ENCODE data around the gene SPTAN1. TPM values are rescaled to one million over a fixed set of nuclear protein-coding genes. Genes with fewer than 3 reads are reported as not detected.
A peak's percentile ranks its signal among the peaks of the same experiment; 100 is the strongest.

The SPTAN1 gene
- total RNA-seq, 1 donor from 2014 or later, result 286 TPM

DNA sequence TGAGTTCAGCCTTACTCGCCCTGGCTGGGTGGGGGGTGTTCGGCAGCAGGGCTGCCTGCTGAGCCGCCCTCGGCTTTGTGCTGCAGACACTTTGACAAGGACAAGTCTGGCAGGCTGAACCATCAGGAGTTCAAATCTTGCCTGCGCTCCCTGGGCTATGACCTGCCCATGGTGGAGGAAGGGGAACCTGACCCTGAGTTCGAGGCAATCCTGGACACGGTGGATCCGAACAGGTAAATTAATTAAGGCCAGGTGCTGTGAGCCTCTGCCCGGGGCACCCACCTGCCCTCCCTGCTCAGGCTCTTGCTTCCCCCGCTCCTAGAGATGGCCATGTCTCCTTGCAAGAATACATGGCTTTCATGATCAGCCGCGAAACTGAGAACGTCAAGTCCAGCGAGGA lies 80.1 kb downstream of the SPTAN1 start:
- Mint-ChIP-seq H3K9me3 (no peaks in the 10 kb centered on the region), H3K27ac (no peak overlapping the region), H3K4me3 (ENCODE audit: low read depth) (no peak overlapping the region), H3K36me3 (ENCODE audit: low read depth) (peaks cover 42% of the 10 kb centered on the region), H3K27me3 (ENCODE audit: low read depth) (no peaks in the 10 kb centered on the region), H3K4me1 (ENCODE audit: low read depth) (no peaks in the 10 kb centered on the region)
- DNase-seq (ENCODE audit: low spot score), result no peak
- intact Hi-C loops (cut with micrococcal nuclease), result no loop called here

DNA sequence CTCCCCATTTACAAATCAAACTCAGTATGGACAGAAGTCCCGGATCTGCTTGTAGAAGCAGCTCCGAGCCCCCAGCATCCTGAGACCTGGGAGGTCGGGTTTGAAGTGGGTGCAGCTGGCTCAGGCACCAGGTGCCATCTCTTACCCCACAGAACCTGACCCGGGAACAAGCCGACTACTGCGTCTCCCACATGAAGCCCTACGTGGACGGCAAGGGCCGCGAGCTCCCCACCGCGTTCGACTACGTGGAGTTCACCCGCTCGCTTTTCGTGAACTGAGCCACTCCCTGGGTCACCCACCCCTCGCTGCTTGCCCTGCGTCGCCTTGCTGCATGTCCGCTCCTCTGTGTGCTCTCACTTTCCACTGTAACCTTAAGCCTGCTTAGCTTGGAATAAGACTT lies 80.7 kb downstream of the SPTAN1 start:
- Mint-ChIP-seq H3K4me3 (ENCODE audit: low read depth) (no peak overlapping the region), H3K9me3 (no peaks in the 10 kb centered on the region), H3K27ac (no peak overlapping the region), H3K4me1 (ENCODE audit: low read depth) (no peaks in the 10 kb centered on the region), H3K36me3 (ENCODE audit: low read depth) (peaks cover 37% of the 10 kb centered on the region), H3K27me3 (ENCODE audit: low read depth) (no peaks in the 10 kb centered on the region)
- intact Hi-C loops (cut with micrococcal nuclease), result no loop called here
- DNase-seq (ENCODE audit: low spot score), result no peak

DNA sequence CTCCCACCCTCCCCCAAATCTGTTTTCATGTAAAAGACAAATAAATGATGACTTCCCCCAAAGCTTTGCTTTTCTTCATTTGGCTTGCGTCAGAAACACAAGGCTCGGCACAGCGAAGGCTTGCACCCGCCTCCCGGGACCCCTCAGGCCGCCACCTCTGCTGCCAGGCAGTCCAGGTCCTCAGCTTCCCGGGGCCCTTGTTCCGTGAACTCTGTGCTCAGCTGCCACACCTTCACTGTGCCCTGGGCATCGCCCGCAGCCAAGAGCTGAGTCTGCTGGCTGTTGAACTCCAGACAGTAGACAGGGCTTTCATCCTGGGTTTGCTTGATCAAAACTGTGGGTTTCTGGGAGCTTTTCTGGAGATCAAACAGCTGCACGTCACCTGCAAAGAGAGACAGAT lies 81.2 kb downstream of the SPTAN1 start:
- no peak for DNase-seq (ENCODE audit: low spot score)
- intact Hi-C loops (cut with micrococcal nuclease), result no loop called here
- Mint-ChIP-seq H3K9me3 (no peaks in the 10 kb centered on the region), H3K4me1 (ENCODE audit: low read depth) (no peaks in the 10 kb centered on the region), H3K36me3 (ENCODE audit: low read depth) (peaks cover 38% of the 10 kb centered on the region), H3K27ac (no peak overlapping the region), H3K4me3 (ENCODE audit: low read depth) (no peak overlapping the region), H3K27me3 (ENCODE audit: low read depth) (no peaks in the 10 kb centered on the region)

DNA sequence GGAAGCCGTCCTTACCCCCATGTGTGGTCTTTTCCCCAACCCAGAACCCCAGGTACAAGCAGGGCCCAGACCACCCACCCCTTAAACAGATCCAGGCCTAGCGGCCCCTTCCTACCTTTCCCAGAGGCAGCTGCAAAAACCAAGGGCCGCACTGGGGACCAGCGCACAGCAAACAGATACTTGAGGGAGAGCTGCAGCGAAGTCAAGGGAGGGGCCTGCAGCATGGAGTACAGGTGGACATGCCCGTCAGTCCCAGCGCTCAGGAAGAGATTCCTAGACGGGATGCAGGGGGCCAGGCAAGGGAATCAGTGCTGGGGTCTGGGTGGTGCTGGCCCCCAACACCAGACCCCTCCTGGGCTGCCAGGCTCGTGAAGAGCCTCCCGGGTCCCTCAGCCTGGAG lies 81.7 kb downstream of the SPTAN1 start:
- no peaks in the 10 kb centered on the region for H3K27me3 Mint-ChIP-seq (ENCODE audit: low read depth)

DNA sequence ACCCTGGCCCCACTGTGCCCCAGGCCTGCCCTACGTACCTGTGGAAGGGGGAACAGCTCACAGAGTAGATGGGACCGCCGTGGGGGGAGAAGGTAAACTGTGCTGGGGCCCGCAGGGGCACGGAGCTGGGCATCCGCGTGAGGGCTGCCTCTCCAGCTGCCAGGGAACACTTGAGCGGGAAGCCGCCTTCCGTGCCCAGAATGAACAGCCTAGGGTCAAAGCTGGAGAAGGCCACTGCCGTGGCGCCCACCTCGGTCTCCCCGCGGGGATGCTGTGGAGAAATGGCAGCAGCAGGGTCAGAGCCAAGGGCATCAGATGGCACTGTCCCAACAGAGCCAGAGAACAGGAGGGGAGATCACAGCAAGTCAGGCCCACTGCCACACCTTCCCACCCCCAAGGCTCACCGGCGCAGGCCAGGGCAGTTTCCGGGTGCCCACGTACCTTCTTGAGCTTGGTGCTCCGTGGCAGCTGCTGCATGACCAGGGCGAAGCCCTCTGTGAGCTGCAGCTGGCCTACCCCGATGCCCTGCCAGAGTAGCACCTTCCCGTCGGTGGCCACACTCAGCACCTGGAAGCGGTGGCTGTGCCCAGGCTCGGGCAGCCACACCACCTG lies 82.4 kb downstream of the SPTAN1 start:
- H3K27ac Mint-ChIP-seq, result no peak overlapping the region
- no peaks in the 10 kb centered on the region for H3K27me3 Mint-ChIP-seq (ENCODE audit: low read depth)
- H3K4me1 Mint-ChIP-seq (ENCODE audit: low read depth), result no peaks in the 10 kb centered on the region
- DNase-seq (ENCODE audit: low spot score), result no peak
- H3K36me3 Mint-ChIP-seq (ENCODE audit: low read depth), result peaks cover 32% of the 10 kb centered on the region
- no peaks in the 10 kb centered on the region for H3K9me3 Mint-ChIP-seq
- intact Hi-C loops (cut with micrococcal nuclease), result no loop called here
- no peak overlapping the region for H3K4me3 Mint-ChIP-seq (ENCODE audit: low read depth)

More for the DNA sequence above, 81.7 kb downstream of the SPTAN1 start:
- DNase-seq (ENCODE audit: low spot score), result no peak
- Mint-ChIP-seq H3K9me3 (no peaks in the 10 kb centered on the region), H3K4me1 (ENCODE audit: low read depth) (no peaks in the 10 kb centered on the region), H3K27ac (no peak overlapping the region), H3K4me3 (ENCODE audit: low read depth) (no peak overlapping the region), H3K36me3 (ENCODE audit: low read depth) (peaks cover 36% of the 10 kb centered on the region)
- intact Hi-C loops (cut with micrococcal nuclease), result no loop called here

DNA sequence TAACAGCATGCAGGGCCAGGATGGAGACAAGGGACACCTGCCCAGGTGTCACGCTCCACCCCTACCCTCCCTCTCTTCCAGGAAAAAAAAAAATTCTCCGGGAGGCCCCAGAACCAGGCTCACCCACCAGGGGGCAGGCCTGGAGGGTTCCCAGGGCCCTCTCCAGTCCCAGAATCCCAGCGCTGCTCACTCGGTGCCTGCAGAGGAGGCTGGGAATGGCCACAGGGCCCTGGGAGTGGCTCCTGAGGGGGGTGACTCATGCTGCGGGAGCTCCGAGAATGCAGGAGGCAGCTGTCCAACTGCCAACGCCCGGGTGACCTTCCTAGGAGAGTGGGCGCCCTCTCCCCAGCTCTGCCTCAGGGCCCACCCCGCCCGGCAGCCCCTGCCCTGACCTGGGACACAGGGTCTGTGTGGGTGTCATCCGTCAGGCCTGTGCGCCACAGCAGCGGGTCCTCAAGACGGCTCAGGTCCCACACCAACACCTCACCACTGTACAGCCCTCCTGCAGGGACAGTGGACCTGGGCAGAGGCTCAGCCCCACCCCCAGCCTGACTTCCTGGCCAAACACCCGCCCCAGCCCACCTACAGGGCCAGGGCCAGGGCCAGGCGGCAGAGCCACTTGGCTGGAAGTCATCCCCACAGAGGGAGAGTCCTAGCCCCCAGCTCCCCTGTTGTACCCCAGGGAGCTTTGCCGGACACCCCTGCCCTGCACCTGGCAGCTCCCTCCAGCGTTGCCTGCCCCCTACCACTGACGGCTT lies 83.1 kb downstream of the SPTAN1 start:
- DNase-seq (ENCODE audit: low spot score), result no peak
- H3K36me3 Mint-ChIP-seq (ENCODE audit: low read depth), result peaks cover 33% of the 10 kb centered on the region

DNA sequence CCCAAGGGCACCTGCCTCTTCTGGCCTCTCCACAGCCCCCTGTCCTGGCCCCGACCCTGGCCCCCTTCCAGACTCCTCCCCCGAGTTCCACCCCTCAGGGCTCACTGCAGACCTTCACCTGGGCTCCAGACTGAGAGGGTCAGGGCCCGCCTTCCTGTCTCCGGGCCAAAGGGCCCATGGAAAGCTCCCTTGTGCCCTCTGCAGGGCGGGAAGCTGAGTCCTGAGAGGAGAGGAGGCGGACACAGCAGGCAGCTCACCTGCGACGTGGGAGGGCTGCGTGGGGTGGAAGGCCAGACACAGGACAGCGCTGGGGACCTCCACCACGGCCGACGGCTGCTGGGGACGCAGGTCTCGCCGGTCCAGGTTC lies 83.6 kb downstream of the SPTAN1 start:
- peaks cover 35% of the 10 kb centered on the region for H3K36me3 Mint-ChIP-seq (ENCODE audit: low read depth)
- H3K27ac Mint-ChIP-seq, result no peak overlapping the region
- no peaks in the 10 kb centered on the region for H3K9me3 Mint-ChIP-seq
- no peaks in the 10 kb centered on the region for H3K4me1 Mint-ChIP-seq (ENCODE audit: low read depth)
- H3K4me3 Mint-ChIP-seq (ENCODE audit: low read depth), result no peak overlapping the region
- no peak for DNase-seq (ENCODE audit: low spot score)
- intact Hi-C loops (cut with micrococcal nuclease), result no loop called here
- H3K27me3 Mint-ChIP-seq (ENCODE audit: low read depth), result no peaks in the 10 kb centered on the region

More for the DNA sequence above, 83.1 kb downstream of the SPTAN1 start:
- intact Hi-C loops (cut with micrococcal nuclease), result no loop called here
- Mint-ChIP-seq H3K27ac (no peak overlapping the region), H3K4me1 (ENCODE audit: low read depth) (no peaks in the 10 kb centered on the region), H3K4me3 (ENCODE audit: low read depth) (no peak overlapping the region), H3K9me3 (no peaks in the 10 kb centered on the region), H3K27me3 (ENCODE audit: low read depth) (no peaks in the 10 kb centered on the region)

DNA sequence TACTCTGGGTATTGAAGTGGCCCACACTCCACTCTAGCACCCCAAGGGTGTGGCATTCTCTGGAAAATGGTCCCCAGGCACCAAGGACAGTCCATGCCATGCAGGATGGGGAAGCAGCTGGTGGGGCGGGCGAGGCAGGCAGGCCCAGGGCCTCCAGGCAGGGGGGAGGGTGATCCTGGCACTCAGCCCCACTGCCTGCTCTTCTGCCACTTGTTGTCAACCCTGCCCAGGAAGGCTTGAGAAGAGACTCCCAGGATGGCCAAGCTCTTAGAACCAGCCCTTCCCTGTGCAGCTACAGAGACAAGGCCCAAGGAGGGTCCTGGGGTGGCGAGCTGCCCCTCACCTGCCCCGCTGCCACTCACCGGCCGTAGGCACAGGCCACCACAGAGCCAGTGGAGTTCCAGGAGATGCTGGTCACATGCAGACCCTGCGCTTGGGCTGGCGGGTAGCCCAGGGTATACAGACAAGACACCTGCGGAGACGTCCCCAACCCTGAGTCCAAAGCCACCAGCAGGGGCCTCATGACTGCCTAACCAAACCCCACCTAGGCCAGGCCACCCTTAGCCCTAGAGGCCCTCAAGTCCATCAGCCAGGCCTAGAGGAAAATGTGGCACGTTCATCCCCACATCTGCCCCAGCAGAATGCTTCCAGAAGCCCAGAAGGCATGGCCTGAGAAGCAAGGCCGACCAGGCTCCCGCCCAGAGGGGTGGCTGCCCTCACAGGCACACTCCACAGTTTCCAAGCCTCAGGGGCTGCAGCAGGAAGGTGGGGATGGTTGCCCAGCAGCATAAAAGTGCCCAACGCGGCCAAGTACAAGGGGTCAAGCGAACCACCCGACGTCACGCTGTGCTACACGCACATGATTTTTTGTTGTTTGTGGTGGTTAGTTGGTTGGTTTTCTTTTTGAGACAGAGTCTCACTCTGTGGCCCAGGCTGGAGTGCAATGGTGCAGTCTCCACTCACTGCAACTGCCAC lies 84.5 kb downstream of the SPTAN1 start:
- H3K4me3 Mint-ChIP-seq (ENCODE audit: low read depth), result no peak overlapping the region
- DNase-seq (ENCODE audit: low spot score), result no peak
- peaks cover 30% of the 10 kb centered on the region for H3K36me3 Mint-ChIP-seq (ENCODE audit: low read depth)
- no peaks in the 10 kb centered on the region for H3K4me1 Mint-ChIP-seq (ENCODE audit: low read depth)
- no peaks in the 10 kb centered on the region for H3K9me3 Mint-ChIP-seq
- H3K27me3 Mint-ChIP-seq (ENCODE audit: low read depth), result no peaks in the 10 kb centered on the region
- intact Hi-C loops (cut with micrococcal nuclease), result no loop called here
- H3K27ac Mint-ChIP-seq, result no peak overlapping the region

DNA sequence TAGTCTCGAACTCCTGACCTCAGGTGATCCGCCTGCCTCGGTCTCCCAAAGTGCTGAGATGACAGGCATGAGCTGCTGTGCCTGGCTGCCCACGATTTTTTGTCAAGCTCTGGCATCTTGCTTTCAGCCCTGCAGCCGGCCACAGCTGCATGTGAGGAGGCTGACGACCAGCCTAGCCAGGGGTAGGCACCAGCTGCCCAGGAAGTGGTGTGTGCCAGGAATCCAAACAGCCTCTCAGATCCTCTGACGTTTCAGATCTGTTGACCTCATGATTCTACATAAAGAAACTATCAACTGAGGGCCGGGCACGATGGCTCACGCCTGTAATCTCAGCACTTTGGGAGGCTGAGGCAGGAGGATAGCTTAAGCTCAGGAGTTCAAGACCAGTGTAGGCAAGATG lies 85.3 kb downstream of the SPTAN1 start:
- no peaks in the 10 kb centered on the region for H3K27me3 Mint-ChIP-seq (ENCODE audit: low read depth)

DNA sequence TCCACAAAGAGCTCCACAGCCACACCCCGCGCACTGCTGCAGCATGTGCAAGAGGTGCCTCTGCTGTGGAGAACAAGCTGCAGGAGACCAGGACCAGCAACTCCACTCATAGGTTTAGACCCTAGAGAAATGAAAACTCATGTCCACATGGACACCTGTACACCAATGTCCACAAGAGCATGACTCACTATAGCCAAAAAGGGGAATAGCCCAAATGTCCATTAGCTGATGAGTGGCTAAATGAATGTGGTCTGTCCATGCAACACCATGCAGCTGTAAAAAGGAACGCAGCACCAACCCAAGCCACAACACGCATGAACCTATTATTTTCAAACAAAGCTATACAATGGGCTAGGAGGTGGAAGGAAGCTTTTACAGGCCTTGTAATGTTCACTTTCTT lies 86.2 kb downstream of the SPTAN1 start:
- Mint-ChIP-seq H3K27me3 (ENCODE audit: low read depth) (no peaks in the 10 kb centered on the region), H3K27ac (no peak overlapping the region), H3K36me3 (ENCODE audit: low read depth) (peaks cover 15% of the 10 kb centered on the region), H3K9me3 (no peaks in the 10 kb centered on the region), H3K4me1 (ENCODE audit: low read depth) (no peaks in the 10 kb centered on the region), H3K4me3 (ENCODE audit: low read depth) (no peak overlapping the region)
- DNase-seq (ENCODE audit: low spot score), result no peak
- intact Hi-C loops (cut with micrococcal nuclease), result no loop called here

More for the DNA sequence above, 85.3 kb downstream of the SPTAN1 start:
- Mint-ChIP-seq H3K36me3 (ENCODE audit: low read depth) (peaks cover 24% of the 10 kb centered on the region), H3K4me1 (ENCODE audit: low read depth) (no peaks in the 10 kb centered on the region), H3K9me3 (no peaks in the 10 kb centered on the region), H3K27ac (no peak overlapping the region), H3K4me3 (ENCODE audit: low read depth) (no peak overlapping the region)
- intact Hi-C loops (cut with micrococcal nuclease), result no loop called here
- no peak for DNase-seq (ENCODE audit: low spot score)

DNA sequence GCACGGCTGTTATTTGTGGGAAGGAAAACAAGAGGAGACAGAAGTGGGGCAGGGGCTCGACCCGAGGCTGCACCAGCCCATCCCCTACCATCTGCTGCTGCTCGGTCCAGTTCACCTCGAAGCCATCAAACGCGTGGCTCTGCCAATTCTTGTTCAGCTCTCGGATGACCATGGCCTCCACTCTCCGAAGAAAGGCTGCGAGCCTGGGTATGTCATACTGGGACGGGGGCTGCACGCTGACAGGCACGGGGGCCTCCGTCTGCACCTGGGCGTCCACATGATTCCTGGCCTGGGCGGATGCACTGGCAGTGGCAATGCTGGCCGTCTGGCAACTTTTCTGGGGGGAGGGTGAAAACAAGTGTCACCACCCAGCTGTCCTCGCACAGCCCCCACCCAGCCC lies 88.2 kb downstream of the SPTAN1 start:
- Mint-ChIP-seq H3K27me3 (ENCODE audit: low read depth) (no peaks in the 10 kb centered on the region), H3K4me3 (ENCODE audit: low read depth) (no peak overlapping the region), H3K4me1 (ENCODE audit: low read depth) (no peaks in the 10 kb centered on the region), H3K9me3 (no peaks in the 10 kb centered on the region), H3K27ac (no peak overlapping the region), H3K36me3 (ENCODE audit: low read depth) (peaks cover 9% of the 10 kb centered on the region)
- DNase-seq (ENCODE audit: low spot score), result no peak
- intact Hi-C loops (cut with micrococcal nuclease), result no loop called here

DNA sequence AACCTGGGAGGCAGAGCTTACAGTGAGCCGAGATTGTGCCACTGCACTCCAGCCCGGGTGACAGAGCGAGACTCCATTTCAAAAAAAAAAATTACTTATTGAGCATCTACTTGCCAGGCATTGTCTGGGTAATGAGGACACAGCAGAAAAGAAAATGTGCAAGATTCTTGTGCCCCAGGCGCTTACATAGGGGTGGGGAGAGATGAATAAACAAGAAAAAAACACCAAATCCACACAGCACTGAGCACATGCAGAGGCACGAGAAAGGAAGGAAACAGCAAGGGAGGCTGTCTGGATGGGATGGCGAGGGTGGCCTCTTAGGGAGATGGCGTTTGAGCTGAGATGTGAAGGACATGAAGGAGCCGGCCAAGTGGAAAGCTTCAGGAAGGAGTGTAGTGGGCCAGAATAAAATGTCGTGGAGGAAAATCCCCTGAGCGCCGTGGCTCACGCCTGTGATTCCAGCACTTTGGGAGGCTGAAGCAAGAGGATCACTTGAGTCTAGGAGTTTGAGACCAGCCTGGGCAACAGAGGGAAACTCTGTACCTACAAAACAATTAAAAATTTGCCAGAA lies 90.4 kb downstream of the SPTAN1 start:
- intact Hi-C loops (cut with micrococcal nuclease), result no loop called here
- Mint-ChIP-seq H3K4me3 (ENCODE audit: low read depth) (no peak overlapping the region), H3K27me3 (ENCODE audit: low read depth) (no peaks in the 10 kb centered on the region), H3K4me1 (ENCODE audit: low read depth) (no peaks in the 10 kb centered on the region), H3K9me3 (no peaks in the 10 kb centered on the region), H3K27ac (peak overlapping the region; percentile 38), H3K36me3 (ENCODE audit: low read depth) (peaks cover 9% of the 10 kb centered on the region)
- no peak for DNase-seq (ENCODE audit: low spot score)

Data from activated T-helper 2 cell treated with anti-CD3 and anti-CD28 coated beads, Interferon-gamma antibody, Interleukin-2, Interleukin-4, amounts not matched to agents 10 μg/mL and 5 μg/mL and 100 μg/mL, durations not matched to agents 14 hours and 24 hours and 36 hours (primary cell).